HCT116 (cell line): Measurements from ENCODE around the gene UBE2H. TPM values are rescaled to one million over a fixed set of nuclear protein-coding genes. Genes with fewer than 3 reads are reported as not detected.

ENCODE experiments used
- total RNA-seq: library from RNA; stranded (reverse); gene quantifications from one replicate; pipeline ENCODE4 v1.2.1, GENCODE V29; 2021; ENCODE audit not compliant: unreplicated experiment
- TF ChIP-seq, protein P1 (sequence below): IDR thresholded peaks from 2 replicates; pipeline ENCODE4 v1.6.1; 2012; ENCODE audit warnings: low read depth
- TF ChIP-seq, protein P2 (sequence below): IDR thresholded peaks from 2 replicates; pipeline ENCODE4 v1.6.1; 2012
- TF ChIP-seq, protein P3 (sequence below): IDR thresholded peaks from 2 replicates; pipeline ENCODE4 v1.6.1; 2011; ENCODE audit warnings: mild to moderate bottlenecking, low read length, moderate library complexity; ENCODE audit not compliant: insufficient replicate concordance; ENCODE audit errors: extremely low read depth

Gene UBE2H
- total RNA-seq, 1 experiment from 2014 or later, result 117 TPM

DNA sequence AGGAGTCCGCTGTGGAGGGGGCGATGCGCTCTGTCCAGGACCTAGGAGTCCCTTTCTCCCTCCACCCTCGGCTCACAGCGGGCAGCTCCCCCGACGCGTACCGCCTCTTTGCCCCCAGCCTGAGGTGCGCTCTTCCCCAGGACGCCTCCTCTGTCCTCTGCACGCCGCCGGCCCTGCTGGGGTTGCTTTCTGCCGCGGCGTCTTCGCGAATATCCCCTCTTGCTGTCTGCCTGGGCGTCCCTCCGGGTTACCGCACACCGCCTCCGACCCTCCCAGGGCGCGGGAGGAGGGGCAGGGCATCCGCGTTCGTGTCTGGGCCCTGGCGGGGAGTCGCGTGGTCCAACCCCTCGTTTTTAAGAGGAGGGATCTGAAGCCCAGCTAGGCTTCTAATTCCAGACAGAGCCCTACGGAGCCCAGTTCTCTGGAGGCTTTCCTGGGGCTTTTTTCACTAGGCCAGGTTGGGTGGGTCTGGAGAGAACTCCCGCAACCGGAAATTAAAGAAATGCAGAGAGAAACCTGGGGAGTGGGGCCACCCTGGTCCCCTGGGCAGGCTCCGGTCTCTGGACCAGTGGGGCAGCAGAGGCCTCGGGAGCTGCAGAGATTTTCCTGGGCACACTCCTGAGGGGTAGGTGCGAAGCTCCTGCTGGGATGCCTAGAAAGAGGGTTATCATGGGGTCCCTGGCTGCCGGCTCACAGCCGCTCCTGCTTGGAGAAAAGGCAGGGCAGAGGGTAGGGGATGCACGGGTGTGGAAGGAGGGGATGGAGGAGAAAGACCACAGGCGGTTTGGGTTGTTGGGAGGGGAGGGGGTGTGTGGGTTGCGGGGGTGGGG, 166.9 kb downstream of the UBE2H start (continued):
- TF ChIP-seq, protein P1, sequence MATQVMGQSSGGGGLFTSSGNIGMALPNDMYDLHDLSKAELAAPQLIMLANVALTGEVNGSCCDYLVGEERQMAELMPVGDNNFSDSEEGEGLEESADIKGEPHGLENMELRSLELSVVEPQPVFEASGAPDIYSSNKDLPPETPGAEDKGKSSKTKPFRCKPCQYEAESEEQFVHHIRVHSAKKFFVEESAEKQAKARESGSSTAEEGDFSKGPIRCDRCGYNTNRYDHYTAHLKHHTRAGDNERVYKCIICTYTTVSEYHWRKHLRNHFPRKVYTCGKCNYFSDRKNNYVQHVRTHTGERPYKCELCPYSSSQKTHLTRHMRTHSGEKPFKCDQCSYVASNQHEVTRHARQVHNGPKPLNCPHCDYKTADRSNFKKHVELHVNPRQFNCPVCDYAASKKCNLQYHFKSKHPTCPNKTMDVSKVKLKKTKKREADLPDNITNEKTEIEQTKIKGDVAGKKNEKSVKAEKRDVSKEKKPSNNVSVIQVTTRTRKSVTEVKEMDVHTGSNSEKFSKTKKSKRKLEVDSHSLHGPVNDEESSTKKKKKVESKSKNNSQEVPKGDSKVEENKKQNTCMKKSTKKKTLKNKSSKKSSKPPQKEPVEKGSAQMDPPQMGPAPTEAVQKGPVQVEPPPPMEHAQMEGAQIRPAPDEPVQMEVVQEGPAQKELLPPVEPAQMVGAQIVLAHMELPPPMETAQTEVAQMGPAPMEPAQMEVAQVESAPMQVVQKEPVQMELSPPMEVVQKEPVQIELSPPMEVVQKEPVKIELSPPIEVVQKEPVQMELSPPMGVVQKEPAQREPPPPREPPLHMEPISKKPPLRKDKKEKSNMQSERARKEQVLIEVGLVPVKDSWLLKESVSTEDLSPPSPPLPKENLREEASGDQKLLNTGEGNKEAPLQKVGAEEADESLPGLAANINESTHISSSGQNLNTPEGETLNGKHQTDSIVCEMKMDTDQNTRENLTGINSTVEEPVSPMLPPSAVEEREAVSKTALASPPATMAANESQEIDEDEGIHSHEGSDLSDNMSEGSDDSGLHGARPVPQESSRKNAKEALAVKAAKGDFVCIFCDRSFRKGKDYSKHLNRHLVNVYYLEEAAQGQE, result no peak
- TF ChIP-seq, protein P2, sequence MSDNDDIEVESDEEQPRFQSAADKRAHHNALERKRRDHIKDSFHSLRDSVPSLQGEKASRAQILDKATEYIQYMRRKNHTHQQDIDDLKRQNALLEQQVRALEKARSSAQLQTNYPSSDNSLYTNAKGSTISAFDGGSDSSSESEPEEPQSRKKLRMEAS, result no peak
- TF ChIP-seq, protein P3, sequence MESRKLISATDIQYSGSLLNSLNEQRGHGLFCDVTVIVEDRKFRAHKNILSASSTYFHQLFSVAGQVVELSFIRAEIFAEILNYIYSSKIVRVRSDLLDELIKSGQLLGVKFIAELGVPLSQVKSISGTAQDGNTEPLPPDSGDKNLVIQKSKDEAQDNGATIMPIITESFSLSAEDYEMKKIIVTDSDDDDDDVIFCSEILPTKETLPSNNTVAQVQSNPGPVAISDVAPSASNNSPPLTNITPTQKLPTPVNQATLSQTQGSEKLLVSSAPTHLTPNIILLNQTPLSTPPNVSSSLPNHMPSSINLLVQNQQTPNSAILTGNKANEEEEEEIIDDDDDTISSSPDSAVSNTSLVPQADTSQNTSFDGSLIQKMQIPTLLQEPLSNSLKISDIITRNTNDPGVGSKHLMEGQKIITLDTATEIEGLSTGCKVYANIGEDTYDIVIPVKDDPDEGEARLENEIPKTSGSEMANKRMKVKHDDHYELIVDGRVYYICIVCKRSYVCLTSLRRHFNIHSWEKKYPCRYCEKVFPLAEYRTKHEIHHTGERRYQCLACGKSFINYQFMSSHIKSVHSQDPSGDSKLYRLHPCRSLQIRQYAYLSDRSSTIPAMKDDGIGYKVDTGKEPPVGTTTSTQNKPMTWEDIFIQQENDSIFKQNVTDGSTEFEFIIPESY, result no peak
